NCI-H2227 (cell line): ENCODE measurements around the gene FGG.

Experiments
- DNase-seq: peaks from one replicate; lab custom pipeline; 2025; ENCODE audit not compliant: unreplicated experiment; lab: John Stamatoyannopoulos, UW

FGG gene

DNA sequence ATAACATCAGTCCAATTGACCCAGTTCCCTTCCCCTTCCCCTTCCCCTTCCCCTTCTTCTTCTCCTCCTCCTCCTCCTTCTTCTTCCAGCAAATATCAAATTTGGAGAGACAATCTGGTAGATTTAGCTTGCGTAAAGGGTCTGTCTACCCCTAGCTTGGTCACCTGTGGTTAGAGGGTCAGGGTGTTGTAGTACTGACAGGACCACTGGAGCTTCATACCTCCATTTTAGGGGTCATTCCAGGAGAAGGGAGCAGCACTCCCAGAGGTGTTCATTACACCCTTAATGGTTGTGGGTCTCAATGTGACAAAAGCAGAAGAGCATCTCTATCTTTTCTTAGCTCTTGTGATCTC is 53.3 kb downstream of the FGG start:
- DNase-seq: no peak
